Measurements from ENCODE around the gene ZEB2. TPM values are rescaled to one million over a fixed set of nuclear protein-coding genes. Genes with fewer than 3 reads are reported as not detected.
A peak's percentile ranks its signal among the peaks of the same experiment; 100 is the strongest.

ZEB2 gene
- total and polyA plus RNA-seq, 7 donors, result 8.1 to 70.6 (median 51.0) TPM

DNA sequence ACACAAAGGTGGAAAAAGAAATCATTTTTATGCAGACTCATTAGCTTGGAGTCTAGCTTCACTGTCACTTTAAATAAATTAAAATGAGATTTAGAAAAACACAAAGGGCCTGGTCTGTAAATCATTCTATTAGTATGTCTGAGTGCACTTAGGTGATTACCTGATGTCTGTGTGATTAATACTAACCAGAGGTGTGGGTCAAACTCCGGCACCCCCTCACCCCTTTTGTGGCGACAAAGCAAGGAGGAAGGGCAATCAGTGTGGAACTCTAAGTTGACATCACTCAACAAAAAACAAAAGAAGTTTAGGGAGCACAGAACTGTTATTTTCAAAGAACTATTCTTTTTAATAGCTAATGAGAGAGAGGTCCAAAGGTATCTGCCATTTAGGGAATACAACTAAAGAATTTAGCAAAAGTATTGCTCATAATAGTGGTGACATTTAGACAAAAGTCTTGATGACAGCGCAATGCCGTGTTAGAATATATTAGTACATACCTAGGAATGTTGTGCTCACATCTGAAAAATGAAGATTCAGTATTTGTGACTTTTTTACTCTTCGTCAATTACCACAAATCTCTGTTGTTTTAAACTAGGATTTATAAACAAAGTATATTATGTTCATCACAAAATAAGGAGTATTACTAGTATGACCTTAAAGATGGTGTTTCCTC is 66.3 kb downstream of the ZEB2 start:
- no peaks in the 10 kb centered on the region for H3K36me3 ChIP-seq
- H3K9me3 ChIP-seq, result no peaks in the 10 kb centered on the region
- WGBS, 2 donors, result 81 to 86% methylated on average over 5 of the region's 5 CpGs
- peak overlapping the region in 3 of 4 donors; percentile 20 to 38 (median 31) for H3K27ac ChIP-seq
- no peak overlapping the region for H3K4me3 ChIP-seq
- H3K4me1 ChIP-seq, result peaks cover 0 to 16% (median 3%) of the 10 kb centered on the region in 4 donors
- no peak for TF ChIP-seq POLR2AphosphoS5 (IDR thresholded peaks at IDR 0.05)
- TF ChIP-seq EP300 (IDR thresholded peaks at IDR 0.05), result no peak
- no peak for TF ChIP-seq POLR2A (IDR thresholded peaks at IDR 0.05)
- TF ChIP-seq, protein P1, sequence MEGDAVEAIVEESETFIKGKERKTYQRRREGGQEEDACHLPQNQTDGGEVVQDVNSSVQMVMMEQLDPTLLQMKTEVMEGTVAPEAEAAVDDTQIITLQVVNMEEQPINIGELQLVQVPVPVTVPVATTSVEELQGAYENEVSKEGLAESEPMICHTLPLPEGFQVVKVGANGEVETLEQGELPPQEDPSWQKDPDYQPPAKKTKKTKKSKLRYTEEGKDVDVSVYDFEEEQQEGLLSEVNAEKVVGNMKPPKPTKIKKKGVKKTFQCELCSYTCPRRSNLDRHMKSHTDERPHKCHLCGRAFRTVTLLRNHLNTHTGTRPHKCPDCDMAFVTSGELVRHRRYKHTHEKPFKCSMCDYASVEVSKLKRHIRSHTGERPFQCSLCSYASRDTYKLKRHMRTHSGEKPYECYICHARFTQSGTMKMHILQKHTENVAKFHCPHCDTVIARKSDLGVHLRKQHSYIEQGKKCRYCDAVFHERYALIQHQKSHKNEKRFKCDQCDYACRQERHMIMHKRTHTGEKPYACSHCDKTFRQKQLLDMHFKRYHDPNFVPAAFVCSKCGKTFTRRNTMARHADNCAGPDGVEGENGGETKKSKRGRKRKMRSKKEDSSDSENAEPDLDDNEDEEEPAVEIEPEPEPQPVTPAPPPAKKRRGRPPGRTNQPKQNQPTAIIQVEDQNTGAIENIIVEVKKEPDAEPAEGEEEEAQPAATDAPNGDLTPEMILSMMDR (IDR thresholded peaks at IDR 0.05), result no peak
- intact Hi-C loops (cut with DNase I), result no loop called here
- no peaks in the 10 kb centered on the region for H3K27me3 ChIP-seq
- no peak for DNase-seq

DNA sequence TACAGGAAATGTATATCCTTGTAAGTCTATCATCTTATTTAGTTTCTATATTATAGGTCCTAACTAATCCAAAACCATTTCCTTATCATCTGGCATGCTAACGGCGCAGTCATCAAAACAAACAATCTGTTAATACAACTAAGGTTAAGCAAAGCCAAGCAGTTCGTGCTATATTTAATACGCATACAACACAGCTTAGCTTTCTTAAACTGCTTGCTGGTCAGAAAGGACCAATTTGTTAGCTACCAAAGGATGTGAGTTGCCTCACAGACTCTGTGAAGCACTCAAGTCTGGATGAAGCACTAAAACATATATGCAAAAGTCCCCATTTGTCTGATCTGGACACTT is 67.0 kb downstream of the ZEB2 start:
- Histone ChIP-seq H3K9me3 (no peaks in the 10 kb centered on the region), H3K27me3 (no peaks in the 10 kb centered on the region), H3K27ac (peak overlapping the region; percentile 20 to 38 (median 34)), H3K4me3 (no peak overlapping the region), H3K36me3 (no peaks in the 10 kb centered on the region), H3K4me1 (peaks cover 0 to 11% (median 3%) of the 10 kb centered on the region in 4 donors)
- WGBS, 2 donors, result 39 to 58% methylated on average over 4 of the region's 4 CpGs
- TF ChIP-seq, protein P1 (IDR thresholded peaks at IDR 0.05), result no peak
- TF ChIP-seq POLR2A (IDR thresholded peaks at IDR 0.05) (no peak), POLR2AphosphoS5 (IDR thresholded peaks at IDR 0.05) (no peak), EP300 (IDR thresholded peaks at IDR 0.05) (no peak)
- intact Hi-C loops (cut with DNase I), result no loop called here
- no peak for DNase-seq

DNA sequence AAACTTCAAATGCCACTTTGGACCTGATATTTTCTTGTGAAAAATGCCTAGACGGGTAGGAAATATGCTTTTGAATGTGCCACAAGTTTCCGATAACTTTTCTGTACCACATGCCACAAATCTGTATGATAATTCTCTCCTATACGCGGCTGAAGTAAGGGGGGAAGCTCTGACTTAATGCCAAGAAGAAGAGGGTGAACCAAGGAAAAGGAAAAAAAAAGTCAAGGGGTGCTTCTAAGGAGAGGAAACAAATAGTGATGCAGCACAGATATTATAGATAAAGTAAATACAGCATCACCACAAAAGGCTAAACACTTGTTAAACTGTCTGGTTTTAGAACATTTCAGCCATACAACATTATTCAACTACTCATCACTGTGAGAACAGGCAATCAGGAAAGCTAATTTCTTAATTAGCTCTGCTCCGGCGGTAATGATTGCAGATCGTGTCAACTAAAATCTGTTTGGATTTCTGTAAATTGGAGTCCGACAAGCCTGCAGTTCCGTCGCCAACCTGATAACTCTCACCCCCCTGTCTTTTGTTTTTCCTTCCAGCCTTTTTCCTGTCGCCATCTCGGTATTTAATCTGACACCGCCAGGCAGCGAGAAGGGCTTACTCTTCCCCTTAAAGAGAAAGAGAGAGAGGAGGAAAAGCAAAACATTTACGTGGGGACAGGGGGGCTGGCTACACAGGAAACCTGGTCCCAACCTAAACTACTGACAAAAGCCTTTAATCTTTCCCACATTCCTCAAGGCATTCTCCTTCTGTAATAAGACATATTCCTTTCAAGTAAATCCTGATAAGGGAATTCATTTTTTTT is 67.5 kb downstream of the ZEB2 start:
- Histone ChIP-seq H3K9me3 (no peaks in the 10 kb centered on the region), H3K27ac (peak overlapping the region; percentile 20 to 38 (median 34)), H3K4me3 (no peak overlapping the region), H3K4me1 (peaks cover 0 to 10% (median 3%) of the 10 kb centered on the region in 4 donors), H3K27me3 (no peaks in the 10 kb centered on the region), H3K36me3 (no peaks in the 10 kb centered on the region)
- 26 to 31% methylated on average over 15 of the region's 15 CpGs for WGBS, 2 donors
- TF ChIP-seq EP300 (IDR thresholded peaks at IDR 0.05), result no peak
- TF ChIP-seq, protein P1 (IDR thresholded peaks at IDR 0.05), result no peak
- no peak for TF ChIP-seq POLR2A (IDR thresholded peaks at IDR 0.05)
- no peak for TF ChIP-seq POLR2AphosphoS5 (IDR thresholded peaks at IDR 0.05)
- intact Hi-C loops (cut with DNase I), result no loop called here
- no peak for DNase-seq

DNA sequence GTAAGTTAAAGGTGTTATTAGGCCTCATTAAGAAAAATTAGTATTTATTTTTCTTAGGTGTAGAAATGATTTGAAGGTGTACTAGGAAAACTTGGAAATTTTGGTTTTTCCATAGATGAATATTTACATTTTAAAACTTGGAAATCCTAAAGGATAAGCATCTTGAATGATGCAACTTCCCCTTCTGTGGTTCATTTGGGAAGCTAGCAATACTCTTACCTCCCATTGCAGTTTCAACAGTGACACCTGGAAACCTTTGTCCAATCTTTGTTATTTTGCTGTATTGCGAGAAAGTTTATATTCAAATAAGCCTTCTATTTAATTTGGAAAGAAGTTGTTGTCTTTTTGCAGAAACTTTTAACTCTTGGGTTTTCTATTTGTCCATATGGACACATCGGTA is 68.5 kb downstream of the ZEB2 start:
- TF ChIP-seq POLR2AphosphoS5 (IDR thresholded peaks at IDR 0.05) (no peak), POLR2A (IDR thresholded peaks at IDR 0.05) (no peak), EP300 (IDR thresholded peaks at IDR 0.05) (no peak)
- TF ChIP-seq, protein P1 (IDR thresholded peaks at IDR 0.05), result no peak
- no peak overlapping the region for H3K4me3 ChIP-seq
- intact Hi-C loops (cut with DNase I), result no loop called here
- peaks cover 0 to 10% (median 3%) of the 10 kb centered on the region in 4 donors for H3K4me1 ChIP-seq
- peak overlapping the region in 1 of 4 donors; percentile 20 for H3K27ac ChIP-seq
- no peaks in the 10 kb centered on the region for H3K27me3 ChIP-seq
- DNase-seq, result no peak
- H3K36me3 ChIP-seq, result no peaks in the 10 kb centered on the region
- no peaks in the 10 kb centered on the region for H3K9me3 ChIP-seq
- WGBS, 2 donors, result 85 to 90% methylated on average over 2 of the region's 2 CpGs

All from sigmoid colon (tissue), 7 donors.